Epithelial cell of esophagus (primary cell): Measurements from ENCODE around the gene NAT9.

Source experiments
- DNase-seq: peaks from one replicate; pipeline ENCODE4 v3.0.0; 2010; ENCODE audit warnings: low read depth
- H3K4me3 ChIP-seq: 2 replicates; pipeline ENCODE4 v1.5.1; 2011; ENCODE audit warnings: mild to moderate bottlenecking, low read length, control low read depth
- CTCF ChIP-seq: IDR thresholded peaks from 2 replicates; pipeline ENCODE4 v1.5.1; 2011; ENCODE audit warnings: low read depth, mild to moderate bottlenecking, low read length, control low read depth, inconsistent platforms; ENCODE audit not compliant: insufficient read depth; ENCODE audit errors: missing control alignments

The NAT9 gene

GRCh38 chr17:74768763-74769114 lies 7.4 kb downstream of the NAT9 start:
- no peak for DNase-seq
- TF ChIP-seq CTCF, result no peak
- H3K4me3 ChIP-seq, result no peak overlapping the region

DNA sequence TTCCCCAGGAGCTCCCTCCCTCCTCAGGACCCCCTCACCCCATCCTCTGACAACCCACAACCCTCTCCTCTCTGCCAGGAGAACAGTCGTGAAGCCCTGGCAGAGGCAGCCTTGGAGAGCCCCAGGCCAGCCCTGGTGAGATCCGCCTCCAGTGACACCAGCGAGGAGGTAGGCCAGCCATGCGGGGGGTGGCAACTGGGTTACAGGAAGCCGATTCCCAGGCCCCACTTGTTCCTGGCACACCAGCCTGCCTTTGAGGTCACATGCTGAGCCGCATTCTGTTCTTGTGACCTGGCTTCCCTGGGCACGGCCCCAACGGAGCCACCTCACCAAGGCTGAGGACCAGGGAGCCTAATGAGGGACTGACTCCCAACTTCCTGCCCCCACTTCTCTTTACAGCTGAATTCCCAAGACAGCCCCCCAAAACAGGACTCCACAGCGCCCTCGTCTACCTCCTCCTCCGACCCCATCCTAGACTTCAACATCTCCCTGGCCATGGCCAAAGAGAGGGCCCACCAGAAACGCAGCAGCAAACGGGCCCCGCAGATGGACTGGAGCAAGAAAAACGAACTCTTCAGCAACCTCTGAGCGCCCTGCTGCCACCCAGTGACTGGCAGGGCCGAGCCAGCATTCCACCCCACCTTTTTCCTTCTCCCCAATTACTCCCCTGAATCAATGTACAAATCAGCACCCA lies 7.9 kb downstream of the NAT9 start:
- no peak for TF ChIP-seq CTCF
- DNase-seq, result no peak
- no peak overlapping the region for H3K4me3 ChIP-seq

GRCh38 chr17:74767111-74767516 lies 9.0 kb downstream of the NAT9 start:
- H3K4me3 ChIP-seq, result no peak overlapping the region
- DNase-seq, result no peak
- no peak for TF ChIP-seq CTCF

DNA sequence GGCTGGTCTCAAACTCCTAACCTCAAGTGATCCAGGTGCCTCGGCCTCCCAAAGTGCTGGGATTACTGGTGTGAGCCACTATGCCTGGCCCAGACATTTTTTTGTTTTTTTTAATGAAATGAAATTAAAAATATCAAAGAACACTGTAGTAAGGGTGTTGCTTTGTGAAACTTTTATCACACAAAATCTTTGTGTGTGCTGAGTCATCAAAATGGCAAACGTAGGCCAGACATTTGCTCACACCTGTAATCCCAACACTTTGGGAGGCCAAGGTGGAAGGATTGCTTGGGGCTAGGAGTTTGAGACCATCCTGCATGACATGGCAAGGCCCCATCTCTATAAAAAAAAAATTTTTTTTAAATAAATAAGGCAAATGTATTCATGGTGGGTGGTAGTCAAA lies 9.7 kb downstream of the NAT9 start:
- no peak for DNase-seq
- no peak overlapping the region for H3K4me3 ChIP-seq
- no peak for TF ChIP-seq CTCF

DNA sequence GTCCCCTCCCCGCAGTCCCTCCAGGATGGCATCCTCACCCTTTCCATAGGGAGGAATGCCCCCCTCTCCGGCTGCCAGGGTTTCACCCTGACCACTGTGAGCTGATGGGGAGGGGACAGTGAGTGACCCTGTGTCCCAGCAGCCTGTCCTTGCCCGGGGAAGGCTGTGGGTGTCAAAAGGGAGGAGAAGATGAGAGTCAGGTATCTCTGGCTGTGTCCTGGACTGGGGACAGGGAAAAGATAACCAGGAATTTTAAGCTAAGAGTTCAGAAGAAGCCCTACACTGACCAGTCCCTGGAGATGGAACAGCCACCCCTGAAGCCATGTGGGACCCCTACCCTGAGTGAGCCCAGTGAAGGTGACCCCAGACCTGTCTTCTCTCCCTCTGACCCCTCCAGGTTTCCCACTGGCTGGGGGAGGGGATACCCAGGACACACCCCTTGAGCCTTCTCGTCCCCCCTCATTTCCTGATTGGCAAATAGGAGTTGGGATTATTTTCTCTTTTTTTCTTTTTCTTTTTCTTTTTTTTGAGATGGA lies 11.3 kb downstream of the NAT9 start:
- no peak overlapping the region for H3K4me3 ChIP-seq
- DNase-seq, result no peak
- no peak for TF ChIP-seq CTCF

GRCh38 chr17:74763565-74764387 lies 12.4 kb downstream of the NAT9 start:
- no peak overlapping the region for H3K4me3 ChIP-seq
- no peak for DNase-seq
- TF ChIP-seq CTCF, result no peak
